HFFc6 (cell line): Measurements from ENCODE around the gene AGBL3. TPM values are rescaled to one million over a fixed set of nuclear protein-coding genes. Genes with fewer than 3 reads are reported as not detected.

Experiments
- DNase-seq: peaks from one replicate; pipeline ENCODE4 v3.0.0-alpha.2; 2018
- H3K27ac Mint-ChIP-seq: 2 replicates; pipeline ENCODE4 v1.8.0; 2020; ENCODE audit warnings: mild to moderate bottlenecking, mixed read lengths
- H3K27me3 Mint-ChIP-seq: 2 replicates; pipeline ENCODE4 v1.8.0; 2021; ENCODE audit warnings: mild to moderate bottlenecking, moderate library complexity, mixed read lengths; ENCODE audit not compliant: insufficient read depth
- H3K36me3 Mint-ChIP-seq: 2 replicates; pipeline ENCODE4 v1.8.0; 2021; ENCODE audit warnings: low read depth, mixed read lengths
- H3K4me1 Mint-ChIP-seq: 2 replicates; pipeline ENCODE4 v1.8.0; 2020; ENCODE audit warnings: low read depth, mixed read lengths
- H3K4me3 Mint-ChIP-seq: 2 replicates; pipeline ENCODE4 v1.8.0; 2020; ENCODE audit warnings: mild to moderate bottlenecking, moderate library complexity, mixed read lengths
- H3K9me3 Mint-ChIP-seq: 2 replicates; pipeline ENCODE4 v1.8.0; 2020; ENCODE audit warnings: mild to moderate bottlenecking, mixed read lengths
- CTCF ChIP-seq: fragments of 200-600 bp; sonication (generic); IDR thresholded peaks from 2 replicates; pipeline ENCODE4 v1.5.0; 2021; ENCODE audit warnings: antibody characterized with exemption, mild to moderate bottlenecking
- total RNA-seq, 6 experiments: library from RNA; stranded (reverse); fragmentation: NEBNext Ultra II Directional; extraction: Animal tissue kit (Norgen Biotek cat#: 25700); gene quantifications; 2 replicates in 1 of 6; 3 replicates in 5 of 6; pipeline ENCODE4 v1.2.3, GENCODE V29; 2021

Gene AGBL3
- total RNA-seq, 6 experiments from 2014 or later: 0.38 to 0.76 (median 0.68) TPM

GRCh38 chr7:135151533-135151932 lies 165.2 kb downstream of the AGBL3 start:
- TF ChIP-seq CTCF: no peak
- H3K36me3 Mint-ChIP-seq: peaks cover 26% of the 10 kb centered on the region
- peaks cover 25% of the 10 kb centered on the region for H3K9me3 Mint-ChIP-seq

DNA sequence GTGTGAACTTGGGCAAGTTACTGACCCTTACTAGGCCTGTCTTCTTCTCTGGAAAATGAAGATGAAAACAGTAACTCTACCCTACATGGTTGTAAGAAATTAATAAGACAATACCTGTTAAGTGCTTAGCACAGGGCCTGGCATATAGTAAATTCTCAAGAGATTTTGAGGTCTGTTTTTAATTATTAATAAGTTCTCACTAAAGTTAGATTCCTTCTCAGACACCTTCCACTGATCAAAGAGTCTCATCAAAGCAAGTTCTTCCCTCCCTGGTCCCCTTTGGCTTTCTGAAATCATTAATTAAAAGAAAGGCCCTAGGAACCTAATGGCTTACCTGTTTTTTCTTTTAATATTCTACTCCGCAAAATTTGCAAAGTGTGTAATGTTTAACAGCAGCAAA lies 166.1 kb downstream of the AGBL3 start:
- Mint-ChIP-seq H3K27me3 (peaks cover 7% of the 10 kb centered on the region), H3K9me3 (peaks cover 31% of the 10 kb centered on the region), H3K4me3 (no peak overlapping the region), H3K4me1 (peaks cover 29% of the 10 kb centered on the region), H3K27ac (no peak overlapping the region), H3K36me3 (peaks cover 32% of the 10 kb centered on the region)
- no peak for DNase-seq
- no peak for TF ChIP-seq CTCF

More at GRCh38 chr7:135151533-135151932, 165.2 kb downstream of the AGBL3 start:
- no peak overlapping the region for H3K4me3 Mint-ChIP-seq
- H3K4me1 Mint-ChIP-seq: peaks cover 38% of the 10 kb centered on the region
- H3K27ac Mint-ChIP-seq: no peak overlapping the region
- DNase-seq: no peak
- peaks cover 2% of the 10 kb centered on the region; the same call in 1 of the 2 replicates for H3K27me3 Mint-ChIP-seq

- H3K36me3 Mint-ChIP-seq: peaks cover 32% of the 10 kb centered on the region
- DNase-seq: no peak
- no peak overlapping the region for H3K4me3 Mint-ChIP-seq
- no peak for TF ChIP-seq CTCF
- H3K27me3 Mint-ChIP-seq: peaks cover 7% of the 10 kb centered on the region
- peaks cover 16% of the 10 kb centered on the region for H3K4me1 Mint-ChIP-seq
- peaks cover 31% of the 10 kb centered on the region for H3K9me3 Mint-ChIP-seq
- H3K27ac Mint-ChIP-seq: no peak overlapping the region
Measured at GRCh38 chr7:135154734-135155133, 168.4 kb downstream of the AGBL3 start.

- no peak for TF ChIP-seq CTCF
- H3K4me1 Mint-ChIP-seq: peaks cover 28% of the 10 kb centered on the region
- no peak for DNase-seq
- peaks cover 32% of the 10 kb centered on the region for H3K36me3 Mint-ChIP-seq
- no peak overlapping the region for H3K4me3 Mint-ChIP-seq
- peaks cover 7% of the 10 kb centered on the region for H3K27me3 Mint-ChIP-seq
- H3K9me3 Mint-ChIP-seq: peaks cover 31% of the 10 kb centered on the region
- no peak overlapping the region for H3K27ac Mint-ChIP-seq
Measured at GRCh38 chr7:135156290-135156689, 170.0 kb downstream of the AGBL3 start.

DNA sequence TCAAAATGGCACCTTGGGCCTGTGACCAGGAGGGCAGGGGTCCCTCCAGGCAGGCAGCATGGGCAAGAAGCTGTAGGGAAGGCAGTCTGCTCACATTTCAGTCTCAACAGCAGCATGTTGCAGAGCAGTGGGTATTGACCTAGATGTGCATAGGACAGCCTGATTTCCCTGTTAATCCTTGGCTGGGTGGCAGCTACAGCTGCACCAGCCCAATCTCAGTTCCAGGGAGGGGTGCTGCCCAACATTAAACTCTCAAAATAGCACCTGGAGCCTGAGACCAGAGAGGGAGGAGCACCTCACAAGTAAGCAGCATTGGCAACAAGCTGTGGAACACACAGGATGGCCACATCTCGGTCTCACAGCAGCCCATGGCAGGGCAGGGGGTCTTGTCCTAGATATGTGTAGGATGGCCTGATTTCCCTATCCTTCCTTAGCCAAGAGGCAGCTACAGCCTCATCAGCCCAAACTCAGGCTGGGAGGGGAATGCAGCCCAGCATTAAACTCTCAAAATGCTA lies 171.9 kb downstream of the AGBL3 start:
- peaks cover 30% of the 10 kb centered on the region for H3K4me1 Mint-ChIP-seq
- no peak for TF ChIP-seq CTCF
- H3K27me3 Mint-ChIP-seq: peaks cover 8% of the 10 kb centered on the region
- no peak overlapping the region for H3K27ac Mint-ChIP-seq
- H3K4me3 Mint-ChIP-seq: no peak overlapping the region
- H3K36me3 Mint-ChIP-seq: peaks cover 35% of the 10 kb centered on the region
- peaks cover 31% of the 10 kb centered on the region for H3K9me3 Mint-ChIP-seq
- DNase-seq: no peak

DNA sequence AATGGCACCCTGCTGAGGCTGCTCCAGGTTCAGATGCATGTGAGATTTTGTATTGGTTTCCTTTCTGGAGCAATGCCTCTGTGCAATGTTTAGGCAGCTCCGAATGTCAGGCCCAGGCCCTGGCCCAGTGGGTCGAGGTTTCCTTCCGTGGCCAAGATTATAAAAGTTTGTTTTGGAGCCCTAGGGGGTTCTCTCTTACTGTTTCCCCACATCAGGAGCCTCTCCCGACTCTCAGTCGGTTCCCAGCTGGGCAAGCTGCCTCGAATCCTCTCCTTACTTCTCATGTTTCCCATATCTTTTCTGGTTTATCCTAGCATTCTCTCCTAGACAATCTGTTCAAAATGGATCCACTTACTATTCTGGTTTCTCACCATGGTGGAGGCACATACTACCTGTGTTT lies 172.6 kb downstream of the AGBL3 start:
- TF ChIP-seq CTCF: no peak
- no peak for DNase-seq
- Mint-ChIP-seq H3K27me3 (peaks cover 8% of the 10 kb centered on the region), H3K36me3 (peaks cover 34% of the 10 kb centered on the region), H3K27ac (no peak overlapping the region), H3K9me3 (peaks cover 27% of the 10 kb centered on the region), H3K4me3 (no peak overlapping the region), H3K4me1 (peaks cover 30% of the 10 kb centered on the region)
